Lower lobe of right lung (tissue), 2 donors: ENCODE results near the gene SLC2A5. TPM values are rescaled to one million over a fixed set of nuclear protein-coding genes. Genes with fewer than 3 reads are reported as not detected.
"Not testable (repeated sequence)": the region's sequence is repeated elsewhere in the genome, so short reads cannot be mapped to it uniquely, and the experiment has no call there.

ENCODE experiments used
- ATAC-seq, 2 donors: fragments of 200-7000 bp; cut with Tn5 transposase; one replicate each; pipeline ENCODE4 v1.9.1; 2020 to 2022; ENCODE audit warnings: mild to moderate bottlenecking in 2 of 2, moderate library complexity in 2 of 2
- DNase-seq: peaks from one replicate; pipeline ENCODE4 v3.0.0-alpha.2; 2020
- H3K27ac ChIP-seq: fragments of 200-600 bp; one replicate; pipeline ENCODE4 v1.8.0; 2022
- H3K27me3 ChIP-seq: fragments of 200-600 bp; one replicate; pipeline ENCODE4 v1.8.0; 2022; ENCODE audit warnings: low read depth
- H3K36me3 ChIP-seq: fragments of 200-600 bp; one replicate; pipeline ENCODE4 v1.8.0; 2022; ENCODE audit warnings: mild to moderate bottlenecking
- H3K4me1 ChIP-seq: fragments of 200-600 bp; one replicate; pipeline ENCODE4 v1.8.0; 2022
- H3K4me3 ChIP-seq: fragments of 200-600 bp; one replicate; pipeline ENCODE4 v1.8.0; 2022; ENCODE audit warnings: mild to moderate bottlenecking
- H3K9me3 ChIP-seq: fragments of 200-600 bp; one replicate; pipeline ENCODE4 v1.8.0; 2022
- intact Hi-C: fragments of 100-400 bp; cut with DNase I; formaldehyde crosslinking; loops from one replicate; pipeline ENCODE4 v1.11.0; 2022
- total RNA-seq: library from RNA; stranded (reverse); fragmentation: NEBNext Ultra II Directional; extraction: Animal tissue kit (Norgen Biotek cat#: 25700); gene quantifications from one replicate; pipeline ENCODE4 v1.2.1, GENCODE V29; 2021
- TF ChIP-seq, protein P1 (sequence below): fragments of 200-600 bp; IDR thresholded peaks from one replicate; pipeline ENCODE4 v1.8.0; 2022; ENCODE audit warnings: antibody characterized with exemption, mild to moderate bottlenecking
- donor health status: DM: no; HTN: yes; CAD: no; lungs with severe emphysema.

The SLC2A5 gene
- total RNA-seq, 1 donor from 2014 or later = 1.7 TPM

DNA sequence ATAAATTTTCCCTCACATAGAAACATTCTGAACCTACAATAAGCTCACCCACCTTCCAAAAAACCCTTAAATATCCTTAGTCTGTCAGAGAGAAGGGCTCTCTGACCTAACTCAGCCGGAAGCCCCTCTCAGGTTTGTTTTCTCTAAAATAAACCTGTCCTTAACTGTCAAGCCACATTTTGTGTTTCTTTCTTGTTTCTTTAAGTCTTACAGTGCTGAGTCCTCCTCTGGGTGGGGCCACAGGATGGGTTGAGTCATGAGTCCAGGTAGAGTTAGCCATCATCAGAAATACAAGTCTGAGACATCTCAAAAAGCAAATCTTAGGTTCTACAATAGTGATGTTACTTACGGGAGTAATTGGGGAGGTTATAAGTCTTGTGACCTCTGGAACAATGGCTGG is 26.4 kb upstream of the SLC2A5 start:
- Histone ChIP-seq H3K9me3 (no peaks in the 10 kb centered on the region), H3K27ac (no peak overlapping the region), H3K4me1 (no peaks in the 10 kb centered on the region), H3K4me3 (no peak overlapping the region), H3K27me3 (no peaks in the 10 kb centered on the region), H3K36me3 (no peaks in the 10 kb centered on the region)
- intact Hi-C loops = no loop called here
- no peak for DNase-seq
- no peak for ATAC-seq
- TF ChIP-seq, protein P1, sequence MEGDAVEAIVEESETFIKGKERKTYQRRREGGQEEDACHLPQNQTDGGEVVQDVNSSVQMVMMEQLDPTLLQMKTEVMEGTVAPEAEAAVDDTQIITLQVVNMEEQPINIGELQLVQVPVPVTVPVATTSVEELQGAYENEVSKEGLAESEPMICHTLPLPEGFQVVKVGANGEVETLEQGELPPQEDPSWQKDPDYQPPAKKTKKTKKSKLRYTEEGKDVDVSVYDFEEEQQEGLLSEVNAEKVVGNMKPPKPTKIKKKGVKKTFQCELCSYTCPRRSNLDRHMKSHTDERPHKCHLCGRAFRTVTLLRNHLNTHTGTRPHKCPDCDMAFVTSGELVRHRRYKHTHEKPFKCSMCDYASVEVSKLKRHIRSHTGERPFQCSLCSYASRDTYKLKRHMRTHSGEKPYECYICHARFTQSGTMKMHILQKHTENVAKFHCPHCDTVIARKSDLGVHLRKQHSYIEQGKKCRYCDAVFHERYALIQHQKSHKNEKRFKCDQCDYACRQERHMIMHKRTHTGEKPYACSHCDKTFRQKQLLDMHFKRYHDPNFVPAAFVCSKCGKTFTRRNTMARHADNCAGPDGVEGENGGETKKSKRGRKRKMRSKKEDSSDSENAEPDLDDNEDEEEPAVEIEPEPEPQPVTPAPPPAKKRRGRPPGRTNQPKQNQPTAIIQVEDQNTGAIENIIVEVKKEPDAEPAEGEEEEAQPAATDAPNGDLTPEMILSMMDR = no peak

GRCh38 chr1:9093996-9094595 is 24.7 kb upstream of the SLC2A5 start:
- H3K4me1 ChIP-seq, H3K27ac ChIP-seq, H3K4me3 ChIP-seq, H3K9me3 ChIP-seq, DNase-seq, H3K27me3 ChIP-seq, H3K36me3 ChIP-seq, intact Hi-C loops: not testable (repeated sequence)
- peak in 1 of 2 donors; percentile 28 for ATAC-seq

- Histone ChIP-seq H3K9me3 (no peaks in the 10 kb centered on the region), H3K4me1 (no peaks in the 10 kb centered on the region), H3K27me3 (no peaks in the 10 kb centered on the region), H3K36me3 (no peaks in the 10 kb centered on the region), H3K4me3 (no peak overlapping the region), H3K27ac (no peak overlapping the region)
- TF ChIP-seq, protein P1 = no peak
- ATAC-seq (no peak), DNase-seq (no peak)
- intact Hi-C loops = no loop called here
Measured at GRCh38 chr1:9093581-9093980, 24.1 kb upstream of the SLC2A5 start.

- Histone ChIP-seq H3K4me1 (no peaks in the 10 kb centered on the region), H3K27ac (no peak overlapping the region), H3K9me3 (no peaks in the 10 kb centered on the region), H3K4me3 (no peak overlapping the region), H3K36me3 (no peaks in the 10 kb centered on the region), H3K27me3 (no peaks in the 10 kb centered on the region)
- TF ChIP-seq, protein P1 = no peak
- ATAC-seq (no peak), DNase-seq (no peak)
- intact Hi-C loops = no loop called here
Measured at GRCh38 chr1:9093091-9093490, 23.7 kb upstream of the SLC2A5 start.

GRCh38 chr1:9088807-9089206 is 19.4 kb upstream of the SLC2A5 start:
- H3K36me3 ChIP-seq = no peaks in the 10 kb centered on the region
- no peaks in the 10 kb centered on the region for H3K9me3 ChIP-seq
- TF ChIP-seq, protein P1 = no peak
- no peak overlapping the region for H3K4me3 ChIP-seq
- H3K27me3 ChIP-seq = no peaks in the 10 kb centered on the region
- H3K4me1 ChIP-seq = peaks cover 14% of the 10 kb centered on the region
- intact Hi-C loops = no loop called here
- ATAC-seq (no peak), DNase-seq (no peak)
- H3K27ac ChIP-seq = no peak overlapping the region

DNA sequence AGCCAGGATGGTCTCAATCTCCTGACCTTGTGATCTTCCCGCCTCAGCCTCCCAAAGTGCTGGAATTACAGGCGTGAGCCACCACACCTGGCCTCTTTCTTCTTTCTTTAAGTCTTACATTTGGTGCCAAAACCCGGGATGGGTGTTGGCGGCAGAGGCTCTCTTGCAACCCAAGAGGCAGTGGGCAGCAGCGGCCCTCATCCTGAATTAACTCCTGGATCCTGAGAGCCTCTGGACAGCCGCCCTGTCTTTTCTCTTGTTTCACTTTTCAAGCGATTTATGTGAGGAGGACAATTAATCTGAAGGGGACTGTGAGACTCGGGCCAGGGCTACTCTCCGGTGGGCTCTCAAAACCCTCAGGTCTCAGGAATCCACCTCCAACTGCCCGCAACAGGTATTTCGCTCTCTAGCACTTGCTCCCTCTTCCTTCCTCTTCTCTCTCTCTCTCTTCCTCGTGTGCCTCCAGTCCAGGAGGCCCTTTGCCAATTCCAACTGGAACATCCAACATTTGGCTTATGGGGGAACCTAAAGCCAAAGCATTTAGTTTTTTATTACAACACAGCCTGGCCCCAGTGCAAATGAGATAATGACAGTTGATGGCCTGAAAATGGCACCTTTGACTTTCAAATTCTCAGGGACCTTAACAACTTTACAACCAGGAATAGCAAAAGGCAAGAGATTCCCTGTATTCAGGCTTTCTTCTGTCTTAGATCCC is 18.1 kb upstream of the SLC2A5 start:
- TF ChIP-seq, protein P1 = no peak
- no peak overlapping the region for H3K4me3 ChIP-seq
- H3K4me1 ChIP-seq = peaks cover 23% of the 10 kb centered on the region
- no peak for ATAC-seq
- DNase-seq = no peak
- no peaks in the 10 kb centered on the region for H3K36me3 ChIP-seq
- H3K27ac ChIP-seq = no peak overlapping the region
- H3K9me3 ChIP-seq = no peaks in the 10 kb centered on the region
- no peaks in the 10 kb centered on the region for H3K27me3 ChIP-seq
- intact Hi-C loops = no loop called here
